Upper lobe of left lung (tissue), 4 donors: ENCODE results near the gene CNTLN.

Source experiments
- EP300 ChIP-seq, 4 donors: sonication (generic); formaldehyde crosslinking; IDR thresholded peaks; one replicate each; pipeline ENCODE4 v1.5.1; 2017; ENCODE audit warnings: antibody characterized with exemption in 4 of 4, control low read depth in 2 of 4
- POLR2A ChIP-seq, 4 donors: fragments of 450-650 bp; IDR thresholded peaks; one replicate each; pipeline ENCODE4 v1.5.1; 2016 to 2017; ENCODE audit warnings: antibody characterized with exemption in 4 of 4, mild to moderate bottlenecking in 2 of 4
- POLR2AphosphoS5 ChIP-seq, 2 donors: sonication (generic); formaldehyde crosslinking; IDR thresholded peaks; one replicate each; pipeline ENCODE4 v1.5.1; 2017; ENCODE audit warnings: antibody characterized with exemption in 2 of 2
- TF ChIP-seq, protein P1 (sequence below), 6 experiments: fragments of 450-650 bp in 4 of 6; fragments of 200-600 bp in 2 of 6; sonication (generic) in 2 of 6; IDR thresholded peaks; one replicate each; pipeline ENCODE4 v1.5.1; 2016 to 2019; ENCODE audit warnings: antibody characterized with exemption in 6 of 6

- TF ChIP-seq, protein P1, sequence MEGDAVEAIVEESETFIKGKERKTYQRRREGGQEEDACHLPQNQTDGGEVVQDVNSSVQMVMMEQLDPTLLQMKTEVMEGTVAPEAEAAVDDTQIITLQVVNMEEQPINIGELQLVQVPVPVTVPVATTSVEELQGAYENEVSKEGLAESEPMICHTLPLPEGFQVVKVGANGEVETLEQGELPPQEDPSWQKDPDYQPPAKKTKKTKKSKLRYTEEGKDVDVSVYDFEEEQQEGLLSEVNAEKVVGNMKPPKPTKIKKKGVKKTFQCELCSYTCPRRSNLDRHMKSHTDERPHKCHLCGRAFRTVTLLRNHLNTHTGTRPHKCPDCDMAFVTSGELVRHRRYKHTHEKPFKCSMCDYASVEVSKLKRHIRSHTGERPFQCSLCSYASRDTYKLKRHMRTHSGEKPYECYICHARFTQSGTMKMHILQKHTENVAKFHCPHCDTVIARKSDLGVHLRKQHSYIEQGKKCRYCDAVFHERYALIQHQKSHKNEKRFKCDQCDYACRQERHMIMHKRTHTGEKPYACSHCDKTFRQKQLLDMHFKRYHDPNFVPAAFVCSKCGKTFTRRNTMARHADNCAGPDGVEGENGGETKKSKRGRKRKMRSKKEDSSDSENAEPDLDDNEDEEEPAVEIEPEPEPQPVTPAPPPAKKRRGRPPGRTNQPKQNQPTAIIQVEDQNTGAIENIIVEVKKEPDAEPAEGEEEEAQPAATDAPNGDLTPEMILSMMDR (IDR thresholded peaks at IDR 0.05): no peak
- TF ChIP-seq EP300 (IDR thresholded peaks at IDR 0.05): no peak
- no peak for TF ChIP-seq POLR2A (IDR thresholded peaks at IDR 0.05)
- no peak for TF ChIP-seq POLR2AphosphoS5 (IDR thresholded peaks at IDR 0.05)
These were observed 30.9 kb downstream of the CNTLN start for GRCh38 chr9:17165764-17166163.
